HG03103 (cell line): ENCODE measurements around the gene GAMT.
"Not testable (repeated sequence)": the region's sequence is repeated elsewhere in the genome, so short reads cannot be mapped to it uniquely, and the experiment has no call there.

Experiments used
- ATAC-seq: cut with Tn5 transposase; IDR thresholded peaks from one replicate; pipeline ENCODE4 v1.9.1; 2021; ENCODE audit warnings: low read depth; ENCODE audit not compliant: unreplicated experiment

Gene GAMT

DNA sequence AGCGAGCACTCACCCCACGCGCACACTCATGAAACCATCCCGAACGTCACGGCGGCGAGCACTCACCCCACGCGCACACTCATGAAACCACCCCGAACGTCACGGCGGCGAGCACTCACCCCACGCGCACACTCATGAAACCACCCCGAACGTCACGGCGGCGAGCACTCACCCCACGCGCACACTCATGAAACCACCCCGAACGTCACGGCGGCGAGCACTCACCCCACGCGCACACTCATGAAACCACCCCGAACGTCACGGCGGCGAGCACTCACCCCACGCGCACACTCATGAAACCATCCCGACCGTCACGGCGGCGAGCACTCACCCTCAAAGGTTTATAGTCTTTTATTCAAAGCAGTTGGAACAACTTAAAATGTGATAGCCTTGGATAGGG is 18.7 kb upstream of the GAMT start:
- ATAC-seq: not testable (repeated sequence)

DNA sequence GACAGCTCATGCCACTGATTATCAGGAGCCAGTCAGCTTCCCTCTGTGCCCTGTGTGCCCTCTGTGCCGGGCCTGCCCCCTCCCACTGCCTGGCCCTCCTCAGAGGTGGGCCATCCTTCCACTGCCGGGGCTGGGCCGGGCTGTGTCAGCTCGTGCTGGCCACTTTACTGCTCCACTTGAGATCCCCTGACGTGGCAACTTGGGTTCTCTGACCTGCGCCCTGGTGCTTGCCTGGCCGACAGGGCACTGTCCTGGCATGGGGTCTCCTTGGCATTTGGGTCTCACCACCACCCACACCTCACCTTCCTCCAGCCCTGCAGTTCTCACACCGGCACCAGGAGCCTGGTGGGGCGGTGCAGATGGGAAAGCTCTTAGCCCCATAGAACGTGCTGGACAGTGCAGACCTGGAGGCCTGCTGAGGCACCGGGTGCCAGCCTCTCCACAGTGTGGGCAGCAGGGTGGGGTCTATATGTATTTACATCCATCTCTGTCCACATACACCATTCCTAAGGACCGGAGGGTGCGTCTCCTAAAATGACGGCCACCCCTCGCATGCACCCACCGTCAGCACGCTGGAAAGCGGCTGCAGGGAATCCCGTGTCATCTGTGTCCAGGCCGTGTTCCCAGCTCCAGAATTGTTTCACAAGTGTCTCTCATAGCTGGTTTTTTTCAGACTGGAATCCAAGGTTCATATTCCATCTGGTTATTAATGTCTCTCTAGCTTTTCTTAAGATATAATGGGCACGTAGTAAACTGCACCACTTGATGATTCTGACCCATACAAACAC is 17.8 kb upstream of the GAMT start:
- no peak for ATAC-seq

DNA sequence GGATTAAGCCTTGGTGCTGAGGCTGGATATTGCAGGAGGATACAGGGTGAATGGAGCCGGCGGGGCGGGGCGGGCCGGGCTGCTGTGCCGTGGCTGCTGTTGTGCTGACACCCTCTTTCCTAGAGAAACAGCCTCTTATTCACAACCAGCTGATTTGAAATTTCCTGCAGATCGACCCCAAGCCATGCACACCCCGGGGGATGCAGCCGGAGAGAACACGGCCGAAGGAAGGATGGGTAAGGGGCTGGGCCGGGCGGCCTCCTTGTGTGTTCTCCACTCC is 17.1 kb upstream of the GAMT start:
- no peak for ATAC-seq

DNA sequence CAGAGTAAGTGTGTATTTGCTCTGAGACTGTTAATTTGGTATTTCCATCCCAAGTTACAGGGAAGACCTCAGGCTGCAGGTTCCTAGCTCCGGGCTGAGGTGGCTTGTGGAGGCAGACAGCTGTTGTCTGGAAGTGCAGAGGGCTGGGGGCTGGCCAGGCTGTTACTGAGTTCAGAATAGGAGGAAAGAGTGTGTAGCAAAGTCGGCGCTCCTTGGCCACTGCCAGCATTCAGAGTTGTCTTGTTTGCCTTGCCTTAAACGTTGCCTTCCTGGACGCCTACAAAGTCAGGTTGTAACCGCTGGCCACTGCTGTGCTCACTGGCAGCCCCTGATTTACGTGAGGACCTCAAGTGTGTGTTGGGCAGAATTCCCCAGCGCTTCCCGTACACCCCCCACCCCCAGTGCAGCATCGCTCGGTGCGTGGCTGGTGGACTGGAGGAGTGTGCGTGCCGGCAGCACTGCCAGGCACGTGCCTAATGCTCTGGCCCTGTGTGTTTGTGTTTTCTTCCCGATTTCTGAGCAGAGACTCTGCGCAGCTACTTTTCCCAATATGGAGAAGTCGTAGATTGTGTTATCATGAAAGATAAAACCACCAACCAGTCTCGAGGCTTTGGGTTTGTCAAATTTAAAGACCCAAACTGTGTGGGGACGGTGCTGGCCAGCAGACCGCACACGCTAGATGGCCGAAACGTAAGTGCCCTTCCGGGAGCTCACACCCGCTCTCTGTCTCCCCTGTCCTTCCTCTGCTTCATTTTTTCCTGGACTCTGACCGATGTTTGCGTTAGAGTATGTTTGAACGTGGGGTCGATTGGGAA is 16.5 kb upstream of the GAMT start:
- ATAC-seq: no peak

DNA sequence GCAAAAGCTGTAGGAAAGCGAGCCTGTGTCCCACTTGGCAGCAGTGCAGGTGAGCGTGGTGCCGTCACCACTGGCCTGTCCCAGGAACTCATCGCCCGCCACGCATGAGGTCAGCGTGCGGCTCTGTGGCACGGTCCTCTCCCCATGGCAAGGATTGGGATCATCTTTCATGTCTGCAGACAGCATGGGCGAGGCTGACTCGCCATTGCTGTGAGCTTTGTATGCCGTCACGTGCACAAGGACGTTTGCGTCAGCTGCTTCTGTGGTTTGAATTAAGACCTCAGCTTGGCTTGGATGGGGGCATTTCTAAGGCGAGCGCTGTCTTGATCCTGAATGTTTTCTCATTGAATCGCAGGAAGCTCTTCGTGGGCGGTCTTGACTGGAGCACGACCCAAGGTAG is 15.8 kb upstream of the GAMT start:
- no peak for ATAC-seq

DNA sequence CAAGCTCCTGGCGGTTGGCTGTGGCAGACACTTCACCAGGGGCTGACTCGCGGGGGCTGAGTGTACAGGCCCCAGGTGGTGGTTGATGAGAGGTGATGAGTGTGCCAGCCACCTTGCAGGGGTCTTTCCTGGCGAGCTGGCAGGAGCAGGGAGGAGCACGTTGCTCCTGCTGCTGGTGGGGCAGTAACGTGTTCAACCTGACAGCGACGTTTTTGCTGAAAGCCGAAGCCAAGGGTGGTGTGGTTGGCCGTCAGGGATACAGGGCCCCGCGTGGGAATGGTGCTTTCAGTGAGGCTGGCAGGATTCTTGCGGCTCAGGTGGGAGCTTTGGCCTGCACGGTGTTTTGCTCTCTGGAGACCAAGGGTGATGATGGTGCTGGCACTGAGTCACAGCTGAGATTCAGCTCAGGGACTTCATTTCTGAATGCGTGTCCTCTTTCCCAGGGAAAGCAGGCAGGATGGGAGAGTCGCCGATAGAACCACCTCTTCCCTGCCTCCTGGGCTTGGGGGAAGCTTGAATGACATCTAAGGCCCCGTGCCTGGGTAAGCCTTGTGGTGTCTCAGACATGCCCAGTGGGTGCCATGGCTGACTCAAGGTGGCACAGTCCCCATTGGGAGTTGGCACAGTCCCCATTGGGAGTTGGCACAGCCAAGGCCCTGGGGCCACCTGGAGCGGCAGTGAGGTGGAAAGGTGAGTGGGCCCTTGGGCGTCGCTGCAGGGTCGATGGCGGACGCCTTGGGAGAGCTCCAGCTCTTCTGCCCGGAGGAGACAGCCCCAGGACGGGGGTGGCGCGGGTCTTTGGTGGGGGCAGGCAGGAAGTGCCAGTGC is 14.9 kb upstream of the GAMT start:
- no peak for ATAC-seq

DNA sequence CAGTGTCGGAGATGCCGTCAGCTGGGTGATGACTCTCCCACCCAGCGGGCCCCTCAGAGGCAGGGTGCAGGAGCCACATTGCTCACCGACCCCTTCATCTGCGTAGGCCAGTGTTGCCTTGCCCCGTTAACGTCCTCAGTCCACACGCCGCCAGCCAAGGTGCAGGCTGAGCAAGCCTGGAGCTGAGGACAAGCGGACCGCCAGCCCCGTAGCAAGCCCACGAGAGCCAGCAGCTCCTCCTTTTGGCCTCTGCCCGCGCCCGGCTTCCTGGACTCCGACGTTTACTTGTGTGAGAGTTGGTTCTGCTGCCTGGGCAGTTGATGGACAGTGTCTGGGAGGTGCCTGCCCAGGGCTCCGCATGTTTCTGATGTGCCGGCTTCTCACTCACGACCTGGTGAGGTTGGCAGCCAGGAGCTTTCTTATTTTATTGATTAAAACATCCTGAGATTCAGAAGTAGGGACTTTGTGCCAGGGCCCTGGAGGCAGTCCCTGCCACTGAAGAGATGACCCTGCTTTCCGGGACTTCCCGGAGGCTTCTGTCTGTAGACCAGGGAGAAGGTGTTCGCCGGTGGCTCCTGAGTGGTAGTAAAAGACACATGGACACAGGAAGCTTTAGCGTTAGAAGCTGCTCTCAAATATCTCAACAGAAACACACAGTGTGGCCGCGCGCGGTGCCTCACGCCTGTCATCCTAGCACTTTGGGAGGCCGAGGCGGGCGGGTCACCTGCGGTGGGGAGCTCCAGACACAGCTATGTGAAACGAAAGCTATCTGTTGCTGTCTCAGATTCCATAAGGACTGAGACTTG is 11.9 kb upstream of the GAMT start:
- no peak for ATAC-seq

DNA sequence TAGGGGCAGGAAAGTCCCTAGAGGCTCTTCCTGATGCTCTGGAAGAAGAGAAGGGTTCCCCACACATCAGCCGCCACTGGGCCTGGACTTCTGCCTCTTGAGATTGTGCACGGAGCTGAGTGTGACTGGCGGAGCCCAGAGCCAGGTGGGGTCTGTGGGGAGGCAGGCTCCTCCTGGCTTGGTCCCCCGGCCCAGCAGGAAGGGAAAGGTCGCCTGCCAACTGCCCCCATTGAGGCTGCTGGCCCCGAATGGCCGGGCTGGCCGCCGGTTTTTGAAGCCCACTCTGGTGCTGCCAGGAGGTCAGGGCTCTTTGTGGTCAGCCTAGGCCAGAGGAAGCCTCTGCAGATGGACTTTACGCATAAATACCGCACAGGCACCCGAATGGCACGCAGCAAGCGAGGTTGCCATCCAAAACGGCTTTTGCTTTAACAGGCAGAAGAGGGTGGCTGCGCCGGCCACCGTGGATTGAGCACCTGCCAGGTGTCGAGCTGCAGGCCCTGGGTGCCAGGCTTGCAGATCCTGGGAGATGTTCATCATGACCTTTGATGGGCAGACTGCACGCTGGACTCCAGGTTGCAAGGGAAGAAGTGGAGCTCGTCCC is 11.1 kb upstream of the GAMT start:
- ATAC-seq: no peak

DNA sequence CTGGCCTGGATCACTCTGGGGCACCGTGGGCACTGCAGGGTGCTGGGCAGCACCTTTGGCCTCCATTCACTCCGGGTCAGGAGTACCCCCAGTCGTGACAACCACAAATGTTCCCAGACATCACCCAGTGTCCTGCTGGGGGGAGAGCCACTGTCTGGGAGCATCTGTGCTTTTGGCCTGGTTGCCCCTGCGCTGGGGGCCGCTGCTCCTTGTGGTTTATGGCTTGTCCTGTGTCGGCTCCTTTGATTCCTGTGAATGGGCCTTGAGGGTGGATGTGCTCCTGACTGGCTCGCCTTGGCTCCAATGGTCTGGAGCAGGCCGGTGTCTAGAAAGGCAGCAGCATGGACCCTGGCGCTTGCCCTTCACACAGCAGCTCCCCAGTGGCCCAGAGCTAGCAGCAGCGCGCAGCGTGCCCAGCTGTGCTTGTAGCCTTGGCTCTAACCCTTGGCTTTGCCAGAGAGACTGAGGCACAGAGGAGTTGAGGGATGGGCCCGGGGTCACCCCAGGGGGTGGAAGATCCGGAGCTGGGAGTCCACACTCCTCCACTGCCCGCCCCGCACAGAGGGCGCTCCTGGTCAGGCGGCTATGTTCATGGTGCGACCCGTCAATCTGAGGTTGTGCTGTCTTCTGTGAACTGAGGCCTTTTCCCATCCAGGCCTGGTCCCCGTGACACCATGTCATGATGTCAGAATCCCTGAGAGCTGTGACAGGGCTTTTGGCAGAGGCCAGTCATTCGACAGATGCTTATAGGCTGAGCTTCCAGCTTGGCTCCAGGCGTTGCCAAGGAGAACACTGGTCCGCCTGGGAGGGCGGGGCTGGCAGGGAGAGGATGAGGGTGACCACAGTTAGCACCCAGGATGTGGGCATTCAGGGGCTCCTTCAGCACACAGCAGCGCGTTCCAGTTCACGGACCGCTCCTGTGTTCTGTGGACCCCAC is 10.2 kb upstream of the GAMT start:
- ATAC-seq: no peak

DNA sequence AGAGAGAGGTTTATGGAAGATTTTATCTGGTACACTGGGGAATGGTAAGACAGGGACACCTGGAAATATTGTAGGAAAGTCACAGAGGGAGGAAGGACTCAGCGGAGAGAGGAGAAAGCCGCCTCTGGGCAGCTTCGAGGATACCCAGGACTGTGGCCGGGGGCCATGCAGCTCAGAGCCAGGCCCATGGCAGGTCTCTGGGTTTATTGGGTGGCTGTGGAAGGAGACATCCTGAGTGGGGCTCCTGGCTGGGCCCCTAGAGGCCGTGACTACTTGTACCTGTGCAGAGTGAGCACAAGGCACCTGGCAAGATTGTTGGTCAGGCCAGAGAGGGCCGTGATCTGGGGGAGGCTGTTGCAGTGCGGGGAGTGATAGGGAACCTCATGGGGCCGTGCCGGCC is 9.4 kb upstream of the GAMT start:
- no peak for ATAC-seq

DNA sequence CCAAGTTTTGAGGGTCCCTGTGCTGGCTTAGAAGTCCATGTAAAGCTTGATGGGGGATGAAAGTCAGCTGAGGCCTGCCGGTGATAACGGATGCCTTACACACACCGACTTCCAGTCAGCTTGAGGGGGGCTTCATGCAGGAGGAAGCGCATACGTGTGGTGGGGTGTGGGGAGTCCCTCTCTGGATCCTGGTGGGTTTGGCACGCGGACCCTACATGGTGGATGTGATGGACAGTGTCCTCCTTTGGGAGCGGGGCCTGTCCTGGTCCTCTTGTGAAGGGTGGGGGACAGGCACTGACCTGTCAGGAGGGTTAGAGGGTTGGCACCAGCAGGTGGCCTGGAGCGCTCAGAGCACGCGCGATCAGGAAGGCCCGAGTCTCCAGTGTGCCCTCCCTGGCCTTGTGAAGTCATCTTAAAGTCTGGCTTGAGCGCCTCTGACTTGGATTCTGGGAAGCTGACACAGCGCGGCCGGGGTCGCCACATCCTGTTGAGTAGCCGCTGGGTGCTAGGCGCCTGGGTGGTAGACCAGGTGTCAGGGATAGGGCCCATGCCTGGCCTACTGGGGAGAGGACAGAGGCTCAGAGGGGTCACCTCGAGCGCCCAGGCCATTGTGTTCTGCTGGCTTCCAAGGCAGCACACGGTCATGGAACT is 8.9 kb upstream of the GAMT start:
- ATAC-seq: no peak

DNA sequence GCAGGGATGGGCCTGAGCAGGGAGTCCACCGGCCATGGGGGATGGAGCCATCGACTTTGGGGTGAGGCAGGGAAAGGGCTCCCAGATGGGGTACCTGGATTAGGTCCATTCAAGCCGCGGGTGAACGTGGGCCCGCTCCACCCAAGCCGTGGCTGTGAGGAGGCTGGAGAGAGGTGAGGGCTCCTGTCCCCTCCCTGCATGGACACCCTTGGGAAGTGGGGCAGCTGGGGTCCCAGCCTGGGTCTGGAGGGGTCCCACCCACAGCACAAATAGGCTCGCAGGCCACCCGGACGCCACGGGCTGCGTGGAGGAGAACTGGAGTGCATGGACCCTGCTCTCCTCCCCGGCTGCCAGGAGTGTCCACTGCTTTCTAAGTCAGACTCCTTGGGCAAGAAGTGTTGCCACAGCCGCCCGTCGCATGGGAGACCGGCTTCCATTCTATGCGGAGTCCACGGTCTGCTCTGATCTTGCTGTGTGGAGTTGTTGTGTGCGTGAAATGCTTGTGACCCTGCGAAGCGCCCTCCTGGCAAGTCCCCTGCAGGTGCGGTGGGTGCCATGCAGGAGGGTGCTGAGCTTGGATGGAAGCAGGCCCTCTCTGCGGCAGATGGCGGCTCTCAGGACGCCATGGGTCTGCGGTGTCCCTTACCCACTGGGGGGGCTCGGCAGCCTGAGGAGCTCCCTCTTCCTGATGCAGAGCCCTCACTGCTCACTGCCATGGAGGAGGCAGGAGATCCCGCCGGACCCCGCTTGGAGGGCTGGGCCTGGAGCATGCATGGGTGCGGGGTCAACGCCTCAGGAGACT is 8.1 kb upstream of the GAMT start:
- no peak for ATAC-seq

DNA sequence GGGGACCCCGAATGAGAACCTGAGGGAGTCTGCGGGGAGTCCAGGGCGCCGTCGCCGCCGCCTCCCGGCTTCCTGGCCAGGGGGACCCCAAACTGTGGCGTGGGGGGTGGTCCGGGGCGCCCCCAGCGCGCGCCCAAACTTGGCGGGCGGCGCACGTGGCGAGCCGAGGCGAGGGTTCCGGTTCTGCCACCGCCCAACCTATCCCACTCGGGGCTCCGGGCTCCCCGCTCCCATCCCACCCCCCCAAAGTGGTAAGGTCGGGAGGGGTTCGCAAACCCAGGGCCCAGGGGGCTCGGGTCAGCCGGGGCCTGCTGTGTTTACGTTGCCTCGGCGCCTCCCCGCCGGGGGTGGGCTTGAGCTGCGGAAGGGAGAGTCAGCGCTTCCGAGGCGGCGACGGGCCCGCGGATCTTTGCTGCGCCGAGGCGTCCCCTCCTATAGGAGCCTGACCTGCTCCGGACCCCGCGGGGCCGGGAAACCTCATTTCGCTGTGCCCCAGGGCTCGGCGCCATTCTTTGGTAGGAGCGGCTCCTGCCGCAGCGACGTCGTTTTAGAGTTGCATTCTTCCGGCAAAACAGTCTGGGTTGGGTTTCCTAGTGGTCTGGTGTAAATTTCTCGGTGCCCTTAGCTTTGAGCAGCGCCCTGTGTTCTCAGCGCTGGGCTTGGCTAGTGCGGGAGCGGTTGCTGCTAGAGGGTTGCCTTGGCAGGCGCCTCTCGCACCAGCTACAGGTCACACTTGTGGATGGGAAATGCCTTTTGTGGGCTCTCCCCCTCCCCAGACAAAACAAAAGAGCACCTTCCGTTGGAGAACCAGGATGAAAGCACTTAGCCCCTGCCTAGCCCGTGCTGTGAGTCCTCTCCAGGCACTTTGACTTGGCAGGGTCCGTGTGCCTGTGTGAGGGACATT is 7.2 kb upstream of the GAMT start:
- no peak for ATAC-seq

DNA sequence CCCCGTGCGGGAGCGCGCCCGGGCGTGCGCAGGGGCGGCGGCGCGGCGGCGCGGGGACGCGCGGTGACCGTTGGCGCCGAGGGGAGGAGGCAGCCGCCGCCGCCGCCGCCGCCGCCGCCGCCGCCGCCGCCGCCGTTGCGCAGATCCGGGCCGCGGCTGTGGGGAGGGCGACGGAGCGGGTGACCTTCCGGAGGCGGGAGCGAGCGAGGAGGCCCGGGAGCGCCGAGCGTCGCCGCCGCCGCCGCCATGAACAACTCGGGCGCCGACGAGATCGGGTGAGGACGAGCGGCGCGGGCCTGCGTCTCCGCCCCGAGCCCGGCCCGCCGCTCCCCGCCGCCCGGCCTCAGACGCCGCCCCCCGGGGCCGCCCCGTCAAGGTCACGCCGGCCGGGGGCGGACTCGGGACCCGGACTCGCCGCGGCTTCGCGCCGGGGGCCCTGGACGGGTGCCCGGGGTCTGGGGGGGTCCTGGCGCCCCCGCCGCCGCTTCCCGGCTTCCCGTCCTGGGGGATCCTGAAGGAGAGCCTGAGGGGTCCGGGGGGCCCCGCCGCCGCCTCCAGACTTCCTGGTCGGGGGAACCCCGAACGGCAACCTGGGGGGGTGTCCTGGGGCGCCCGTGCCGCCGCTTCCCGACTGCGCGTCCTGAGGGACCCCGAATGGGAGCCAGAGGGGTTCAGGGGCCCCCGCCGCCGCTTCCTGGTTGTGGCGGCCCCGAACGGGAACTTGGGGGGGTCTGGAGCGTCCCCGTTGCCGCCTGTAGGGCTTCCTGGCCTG is 6.4 kb upstream of the GAMT start, which contains the start of gene DAZAP1:
Gene DAZAP1 (plus strand): TSS at position 59 of the 772 bp plus-strand sequence. CDS start 188 bp downstream, at position 247.
- peak; percentile 15 for ATAC-seq

DNA sequence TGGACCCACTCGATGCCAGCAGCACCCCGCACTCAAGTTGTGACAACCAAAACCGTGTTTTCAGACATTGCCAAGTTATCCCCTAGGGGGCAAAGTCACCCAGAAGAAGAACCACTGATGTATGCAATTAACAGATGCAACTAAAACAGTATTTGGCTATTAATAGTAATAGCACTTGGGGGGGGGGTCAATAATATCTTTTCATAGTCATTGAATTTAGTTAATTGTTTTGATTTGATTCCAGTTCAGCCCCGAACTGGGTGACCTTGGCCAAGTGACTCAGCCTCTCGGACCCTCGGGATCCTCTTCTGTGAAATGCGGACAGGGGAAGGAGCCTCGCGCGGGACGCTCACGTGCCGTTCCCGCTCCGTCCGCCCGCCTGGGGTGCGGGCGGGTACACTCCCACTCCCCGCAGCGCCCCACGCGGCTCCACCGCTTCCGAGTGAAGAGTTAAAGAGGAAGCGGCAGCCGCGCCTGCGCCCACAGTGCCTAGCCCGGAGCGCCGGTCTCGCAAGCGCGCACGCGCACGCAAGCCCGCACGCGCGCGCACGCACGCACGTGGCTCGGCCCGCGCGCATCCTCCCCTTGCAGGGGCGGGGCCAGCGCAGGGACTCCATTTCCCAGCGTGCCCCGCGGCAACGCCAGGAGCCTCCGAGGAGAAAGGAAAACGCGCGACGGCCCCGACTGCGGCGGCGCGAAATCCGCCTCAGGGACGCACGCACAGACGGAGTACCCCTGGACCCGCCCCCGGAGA is 5.6 kb upstream of the GAMT start:
- ATAC-seq: peak; percentile 64
